H1 (cell line): Measurements from ENCODE around the gene LMNA. TPM values are rescaled to one million over a fixed set of nuclear protein-coding genes. Genes with fewer than 3 reads are reported as not detected.

ENCODE experiments used
- CTCF ChIA-PET: fragments of 300-600 bp; sonication (Branson Sonifier 250); formaldehyde crosslinking; loops from one replicate; lab custom pipeline; 2021; ENCODE audit not compliant: partially characterized antibody; lab: Charles Lee
- POLR2A ChIA-PET: fragments of 300-600 bp; sonication (Branson Sonifier 250); formaldehyde crosslinking; loops from one replicate; lab custom pipeline; 2021; ENCODE audit warnings: inconsistent platforms; ENCODE audit not compliant: partially characterized antibody; lab: Charles Lee
- DNase-seq, 2 experiments: peaks; one replicate each; pipeline versions ENCODE4 v3.0.0 to v3.0.0-alpha.2; 2010 to 2022; ENCODE audit warnings: low spot score in 2 of 2, low read depth in 1 of 2, mixed read lengths in 1 of 2
- FAIRE-seq: peaks from 2 replicates; lab custom pipeline; 2011; peaks lifted over from hg19 to GRCh38; lab: Jason Lieb, UNC
- H2AFZ ChIP-seq: 2 replicates; pipeline ENCODE4 v1.8.1; 2012; ENCODE audit warnings: low read length, inconsistent platforms
- H2AK5ac ChIP-seq: 2 replicates; pipeline ENCODE4 v1.6.1; 2013; ENCODE audit warnings: low read depth, low read length
- H2BK120ac ChIP-seq: replicated peaks from 2 replicates; pipeline ENCODE3; 2013; ENCODE audit warnings: low read depth, low read length, inconsistent platforms
- H2BK12ac ChIP-seq: 2 replicates; pipeline ENCODE4 v1.6.1; 2013; ENCODE audit warnings: low read depth, low read length
- H2BK15ac ChIP-seq: 2 replicates; pipeline ENCODE4 v1.6.1; 2013; ENCODE audit warnings: low read length
- H2BK20ac ChIP-seq: 2 replicates; pipeline ENCODE4 v1.6.1; 2013; ENCODE audit warnings: low read length
- H2BK5ac ChIP-seq: 2 replicates; pipeline ENCODE4 v1.6.1; 2013; ENCODE audit warnings: low read depth, low read length
- H3K14ac ChIP-seq: 2 replicates; pipeline ENCODE4 v1.6.1; 2013; ENCODE audit warnings: inconsistent platforms; ENCODE audit not compliant: insufficient read length
- H3K18ac ChIP-seq: 2 replicates; pipeline ENCODE4 v1.6.1; 2013; ENCODE audit warnings: low read length; ENCODE audit errors: extremely low read depth
- H3K23ac ChIP-seq: 2 replicates; pipeline ENCODE4 v1.6.1; 2013; ENCODE audit warnings: inconsistent platforms; ENCODE audit not compliant: insufficient read length
- H3K23me2 ChIP-seq: 2 replicates; pipeline ENCODE4 v1.6.1; 2013; ENCODE audit warnings: low read depth, low read length
- H3K27ac ChIP-seq: 2 replicates; pipeline ENCODE4 v1.6.1; 2011; ENCODE audit warnings: low read depth, low read length, inconsistent platforms
- H3K27me3 ChIP-seq, 4 experiments: replicated peaks in 1 of 4; 1 replicate in 1 of 4; 2 replicates in 3 of 4; pipeline versions ENCODE4 v1.6.1 to v1.8.1; 2011 to 2013; ENCODE audit warnings: low read length in 3 of 4, mild to moderate bottlenecking in 3 of 4, inconsistent platforms in 2 of 4, mixed read lengths in 2 of 4, moderate library complexity in 1 of 4; ENCODE audit not compliant: control insufficient read depth in 3 of 4, insufficient read depth in 3 of 4; ENCODE audit errors: extremely low read depth in 1 of 4
- H3K36me3 ChIP-seq, 4 experiments: 2 replicates each; pipeline versions ENCODE4 v1.6.1 to v1.8.1; 2011 to 2013; ENCODE audit warnings: mild to moderate bottlenecking in 4 of 4, low read length in 3 of 4, moderate library complexity in 2 of 4, control low read depth in 1 of 4, inconsistent platforms in 1 of 4; ENCODE audit not compliant: insufficient read depth in 4 of 4, control insufficient read depth in 2 of 4
- H3K4ac ChIP-seq: replicated peaks from 2 replicates; pipeline ENCODE3; 2013; ENCODE audit warnings: low read length, low read depth, mixed read lengths, inconsistent platforms; ENCODE audit not compliant: insufficient read length
- H3K4me1 ChIP-seq, 4 experiments: replicated peaks in 1 of 4; 1 replicate in 1 of 4; 2 replicates in 3 of 4; pipeline versions ENCODE4 v1.6.1 to v1.8.1; 2011 to 2013; ENCODE audit warnings: low read length in 3 of 4, inconsistent platforms in 2 of 4, mixed read lengths in 1 of 4; ENCODE audit not compliant: insufficient read depth in 4 of 4, control insufficient read depth in 3 of 4
- H3K4me2 ChIP-seq, 2 experiments: 2 replicates each; pipeline versions ENCODE4 v1.6.1 to v1.8.1; 2011 to 2013; ENCODE audit warnings: low read depth in 2 of 2, low read length in 2 of 2, control low read depth in 1 of 2, inconsistent platforms in 1 of 2, mild to moderate bottlenecking in 1 of 2; ENCODE audit not compliant: insufficient read depth in 1 of 2
- H3K4me3 ChIP-seq, 4 experiments: fragments of 200-600, 300-600 bp in 1 of 4; sonication (generic), shearing (Covaris generic), sonication (Bioruptor Twin) in 1 of 4; 2 replicates each; pipeline versions ENCODE4 v1.5.1 to v1.8.1; 2011 to 2016; ENCODE audit warnings: low read length in 4 of 4, low read depth in 3 of 4, control low read depth in 2 of 4, inconsistent platforms in 2 of 4, mild to moderate bottlenecking in 2 of 4, mixed read lengths in 1 of 4, moderate library complexity in 1 of 4; ENCODE audit not compliant: insufficient read depth in 2 of 4; ENCODE audit errors: extremely low read depth in 1 of 4
- H3K56ac ChIP-seq: replicated peaks from 2 replicates; pipeline ENCODE3; 2013; ENCODE audit warnings: low read depth, mild to moderate bottlenecking, mixed read lengths, low read length, inconsistent platforms; ENCODE audit not compliant: insufficient read length
- H3K79me1 ChIP-seq: 2 replicates; pipeline ENCODE4 v1.6.1; 2013; ENCODE audit warnings: low read depth, low read length, control low read depth
- H3K79me2 ChIP-seq, 2 experiments: 2 replicates each; pipeline versions ENCODE4 v1.6.1 to v1.8.1; 2012 to 2013; ENCODE audit warnings: low read length in 2 of 2, mild to moderate bottlenecking in 2 of 2, inconsistent platforms in 1 of 2; ENCODE audit not compliant: insufficient read depth in 2 of 2, control insufficient read depth in 1 of 2
- H3K9ac ChIP-seq, 4 experiments: replicated peaks in 1 of 4; 1 replicate in 1 of 4; 2 replicates in 3 of 4; pipeline versions ENCODE4 v1.6.1 to v1.8.1; 2011 to 2013; ENCODE audit warnings: low read depth in 3 of 4, low read length in 3 of 4, control low read depth in 2 of 4, mild to moderate bottlenecking in 2 of 4, moderate library complexity in 2 of 4, inconsistent platforms in 1 of 4; ENCODE audit errors: extremely low read depth in 1 of 4
- H3K9me3 ChIP-seq, 2 experiments: 2 replicates each; pipeline versions ENCODE4 v1.6.1 to v1.8.1; 2012 to 2013; ENCODE audit warnings: mild to moderate bottlenecking in 2 of 2, moderate library complexity in 2 of 2, control low read depth in 1 of 2, inconsistent platforms in 1 of 2, low read depth in 1 of 2, low read length in 1 of 2, mixed read lengths in 1 of 2; ENCODE audit not compliant: insufficient read depth in 2 of 2
- H4K20me1 ChIP-seq, 2 experiments: replicated peaks in 1 of 2; 2 replicates each; pipeline versions ENCODE3 to v1.8.1; 2011 to 2013; ENCODE audit warnings: inconsistent platforms in 2 of 2, low read length in 2 of 2, mild to moderate bottlenecking in 1 of 2; ENCODE audit not compliant: insufficient read depth in 2 of 2, control insufficient read depth in 1 of 2
- H4K5ac ChIP-seq: 2 replicates; pipeline ENCODE4 v1.6.1; 2013; ENCODE audit warnings: low read length, low read depth, mixed read lengths, inconsistent platforms; ENCODE audit not compliant: insufficient read length
- H4K8ac ChIP-seq: 2 replicates; pipeline ENCODE4 v1.8.0; 2013; ENCODE audit warnings: mild to moderate bottlenecking, moderate library complexity, low read length, inconsistent platforms; ENCODE audit not compliant: insufficient read depth; ENCODE audit errors: extremely low read depth
- H4K91ac ChIP-seq: replicated peaks from 2 replicates; pipeline ENCODE3; 2013; ENCODE audit warnings: low read length, mixed read lengths, inconsistent platforms; ENCODE audit not compliant: insufficient read length
- KDM1A ChIP-seq: fragments of 200-600, 300-600 bp; sonication (generic); IDR thresholded peaks from 2 replicates; pipeline ENCODE4 v1.7.1; 2016; ENCODE audit warnings: mild to moderate bottlenecking, low read length, borderline replicate concordance
- POLR2AphosphoS5 ChIP-seq: IDR thresholded peaks from 2 replicates; pipeline ENCODE4 v1.6.1; 2011; ENCODE audit warnings: low read depth, low read length
- RNF2 ChIP-seq: fragments of 200-900, 300-1000 bp; sonication (generic); IDR thresholded peaks from 2 replicates; pipeline ENCODE4 v1.7.1; 2016; ENCODE audit warnings: borderline replicate concordance, low read depth, mild to moderate bottlenecking, antibody characterized with exemption, low read length; ENCODE audit not compliant: poor library complexity, severe bottlenecking; ENCODE audit errors: missing control alignments
- SIN3A ChIP-seq, 2 experiments: IDR thresholded peaks in 1 of 2; conservative IDR thresholded peaks in 1 of 2; 2 replicates each; pipeline ENCODE4 v1.6.1; 2011 to 2012; ENCODE audit warnings: low read length in 2 of 2, improper control_type of control experiment in 1 of 2, low read depth in 1 of 2, mild to moderate bottlenecking in 1 of 2
- SIX5 ChIP-seq: IDR thresholded peaks from 2 replicates; pipeline ENCODE4 v1.6.1; 2011; ENCODE audit warnings: mild to moderate bottlenecking, low read depth, low read length
- SP1 ChIP-seq: IDR thresholded peaks from 2 replicates; pipeline ENCODE4 v1.6.1; 2011; ENCODE audit warnings: low read depth, low read length
- TAF7 ChIP-seq: optimal IDR thresholded peaks from 2 replicates; pipeline ENCODE3; 2011; ENCODE audit warnings: low read depth, mild to moderate bottlenecking, inconsistent platforms, low read length, moderate library complexity, borderline replicate concordance
- YY1 ChIP-seq: IDR thresholded peaks from 2 replicates; pipeline ENCODE4 v1.6.1; 2011; ENCODE audit warnings: low read depth, mild to moderate bottlenecking, low read length
- WGBS, 2 experiments: shearing (Covaris generic) in 1 of 2; methylation state at CpG; one replicate each; pipeline versions ENCODE4 v1.1.6 to v1.1.7; 2013 to 2015; ENCODE audit warnings: low lambda C conversion rate in 2 of 2, mixed read lengths in 2 of 2, inconsistent platforms in 1 of 2, low coverage in 1 of 2, missing lambda C conversion rate in 1 of 2; ENCODE audit not compliant: insufficient replicate concordance in 2 of 2, insufficient coverage in 1 of 2, insufficient read length in 1 of 2; ENCODE audit errors: extremely low coverage in 1 of 2, missing lambda C conversion rate in 1 of 2; 5-methylcytosine and 5-hydroxymethylcytosine counted together
- polyA plus RNA-seq, 7 experiments: library from polyadenylated mRNA; depleted of rRNA in 3 of 7; stranded (reverse) in 5 of 7; unstranded in 2 of 7; fragments of >200 nt in 5 of 7; fragments of 200-250 nt in 2 of 7; gene quantifications; 1 replicate in 5 of 7; 2 replicates in 1 of 7; 4 replicates in 1 of 7; pipeline versions ENCODE4 v1.2.1 to v1.2.3, GENCODE V29; 2011 to 2013; ENCODE audit warnings: missing spikeins in 2 of 7, mixed read lengths in 2 of 7
- total RNA-seq: library from RNA; stranded (reverse); fragmentation: NEBNext Ultra II Directional; extraction: Animal tissue kit (Norgen Biotek cat#: 25700); gene quantifications from 2 replicates; pipeline ENCODE4 v1.2.1, GENCODE V29; 2021

The LMNA gene
- total and polyA plus RNA-seq, 2 of the 8 experiments (the other 6 are each of a cell fraction or from before 2014, with no cell fraction given): 25.8 to 46.8 TPM

GRCh38 chr1:156106624-156107488 lies 7.7 kb upstream of the LMNA start:
- no peaks in the 10 kb centered on the region for H3K79me2 ChIP-seq
- H4K20me1 ChIP-seq: peaks cover 0 to 4% of the 10 kb centered on the region in 2 experiments
- peak; percentile 70 for FAIRE-seq
- H3K9ac ChIP-seq: peak overlapping the region in 3 of 4 experiments; percentile 42 to 53 (median 53); a peak in 4 of 7 replicates
- ChIA-PET POLR2A (interaction anchor here (0.6 to 29.6 kb wide), 15 partner anchors 10 to 106 kb away, joined by 3 to 763 read pairs (median 4); partner anchors contain the start of genes LMNA, MEX3A, PMF1 and RAB25), CTCF (interaction anchor here (0.8 to 29.5 kb wide), 9 partner anchors 11 to 351 kb away, joined by 3 to 1994 read pairs (median 4); partner anchors contain the start of genes LMNA, MEX3A and UBQLN4)
- peaks cover 10 to 37% (median 32%) of the 10 kb centered on the region in 4 experiments for H3K4me1 ChIP-seq
- peak overlapping the region; percentile 1; the same call in 1 of the 2 replicates for H2BK12ac ChIP-seq
- H2BK15ac ChIP-seq: peak overlapping the region; percentile 5; the same call in 1 of the 2 replicates
- H3K18ac ChIP-seq: peak overlapping the region; percentile 78
- H2AFZ ChIP-seq: no peak overlapping the region
- no peaks in the 10 kb centered on the region for H3K9me3 ChIP-seq
- no peaks in the 10 kb centered on the region for H3K27me3 ChIP-seq
- no peak overlapping the region; the same call in none of the 2 replicates for H4K8ac ChIP-seq
- peak overlapping the region; percentile 13 for H4K91ac ChIP-seq
- H4K5ac ChIP-seq: no peak overlapping the region
- H3K23ac ChIP-seq: no peak overlapping the region
- no peak overlapping the region for H3K14ac ChIP-seq
- DNase-seq: peak in 1 of 2 experiments; percentile 82
- H3K4me2 ChIP-seq: peak overlapping the region; percentile 79 to 87
- no peak overlapping the region for H2BK120ac ChIP-seq
- H3K79me1 ChIP-seq: peaks cover 4% of the 10 kb centered on the region; the same call in 1 of the 2 replicates
- peak overlapping the region; percentile 98 for H2BK5ac ChIP-seq
- no peak overlapping the region for H2BK20ac ChIP-seq
- H2AK5ac ChIP-seq: no peak overlapping the region
- peak overlapping the region; percentile 25 to 61 (median 33); a peak in 7 of 8 replicates for H3K4me3 ChIP-seq
- WGBS, 2 experiments: 15% methylated on average over 12 of the region's 14 CpGs; no CpG with 5 or more reads in 1 of the 2 experiments
- H3K36me3 ChIP-seq: no peaks in the 10 kb centered on the region
- H3K56ac ChIP-seq: no peak overlapping the region
- H3K23me2 ChIP-seq: peaks cover 7% of the 10 kb centered on the region; the same call in 1 of the 2 replicates
- H3K4ac ChIP-seq: no peak overlapping the region
- H3K27ac ChIP-seq: peak overlapping the region; percentile 78
- TF ChIP-seq POLR2AphosphoS5: peak; percentile 41; the same call in 1 of the 2 replicates
- TF ChIP-seq YY1: 0 out of 2 replicates have a peak, but pooled peaks have one; percentile 41
- no peak for TF ChIP-seq KDM1A
- no peak for TF ChIP-seq SIX5
- no peak for TF ChIP-seq TAF7
- TF ChIP-seq SP1: peak; percentile 94
- peak; percentile 95 to 97 for TF ChIP-seq SIN3A (conservative IDR thresholded peaks at IDR 0.05 in 1 of 2, IDR thresholded peaks at IDR 0.05 in 1 of 2; ENCODE audit: low read depth in 1 of 2, low read length in 2 of 2)
- no peak for TF ChIP-seq RNF2
